Memory B cell (primary cell): Measurements from ENCODE around the gene LSM14A.

Experiments
- ATAC-seq: fragments of 150-1000 bp; cut with Tn5 transposase; 2 replicates; pipeline ENCODE4 v1.10.0; 2021; ENCODE audit warnings: low read depth, mild to moderate bottlenecking, moderate library complexity
- DNase-seq, 2 donors: peaks; one replicate each; pipeline ENCODE4 v3.0.0; 2022; ENCODE audit warnings: low spot score in 2 of 2
- H3K27ac Mint-ChIP-seq: one replicate; pipeline ENCODE4 v1.8.0; 2022; ENCODE audit warnings: mild to moderate bottlenecking, moderate library complexity, mixed read lengths
- H3K27me3 Mint-ChIP-seq: one replicate; pipeline ENCODE4 v1.8.0; 2022; ENCODE audit warnings: mixed read lengths
- H3K36me3 Mint-ChIP-seq: one replicate; pipeline ENCODE4 v1.8.0; 2022; ENCODE audit warnings: mild to moderate bottlenecking, mixed read lengths
- H3K4me1 Mint-ChIP-seq: one replicate; pipeline ENCODE4 v1.8.0; 2022; ENCODE audit warnings: mixed read lengths
- H3K4me3 Mint-ChIP-seq: one replicate; pipeline ENCODE4 v1.8.0; 2022; ENCODE audit warnings: mild to moderate bottlenecking, moderate library complexity, mixed read lengths
- H3K9me3 Mint-ChIP-seq: one replicate; pipeline ENCODE4 v1.8.0; 2022; ENCODE audit warnings: mixed read lengths

Gene LSM14A

GRCh38 chr19:34217952-34218817 is 45.9 kb downstream of the LSM14A start:
- Mint-ChIP-seq H3K36me3 (peaks cover 26% of the 10 kb centered on the region), H3K27ac (peak overlapping the region; percentile 77), H3K4me3 (peak overlapping the region; percentile 15), H3K4me1 (peaks cover 12% of the 10 kb centered on the region), H3K27me3 (no peaks in the 10 kb centered on the region), H3K9me3 (no peaks in the 10 kb centered on the region)
- DNase-seq: no peak
- peak; percentile 80 for ATAC-seq

GRCh38 chr19:34218818-34219164 is 46.5 kb downstream of the LSM14A start:
- Mint-ChIP-seq H3K4me3 (no peak overlapping the region), H3K27me3 (no peaks in the 10 kb centered on the region), H3K4me1 (peaks cover 15% of the 10 kb centered on the region), H3K36me3 (peaks cover 30% of the 10 kb centered on the region), H3K27ac (peak overlapping the region; percentile 77), H3K9me3 (no peaks in the 10 kb centered on the region)
- no peak for ATAC-seq
- DNase-seq: no peak

- Mint-ChIP-seq H3K27ac (peak overlapping the region; percentile 50), H3K4me3 (no peak overlapping the region), H3K4me1 (peaks cover 15% of the 10 kb centered on the region), H3K27me3 (no peaks in the 10 kb centered on the region), H3K36me3 (peaks cover 31% of the 10 kb centered on the region), H3K9me3 (no peaks in the 10 kb centered on the region)
- ATAC-seq (peak; percentile 63), DNase-seq (peak; percentile 57 to 62)
Measured at GRCh38 chr19:34220472-34221063, 48.3 kb downstream of the LSM14A start.

- H3K36me3 Mint-ChIP-seq: peaks cover 31% of the 10 kb centered on the region
- H3K4me1 Mint-ChIP-seq: peaks cover 15% of the 10 kb centered on the region
- H3K27ac Mint-ChIP-seq: no peak overlapping the region
- H3K4me3 Mint-ChIP-seq: no peak overlapping the region
- H3K9me3 Mint-ChIP-seq: no peaks in the 10 kb centered on the region
- DNase-seq (no peak), ATAC-seq (no peak)
- no peaks in the 10 kb centered on the region for H3K27me3 Mint-ChIP-seq
Measured at GRCh38 chr19:34222386-34222785, 50.1 kb downstream of the LSM14A start.

- H3K27ac Mint-ChIP-seq: peak overlapping the region; percentile 49
- H3K4me1 Mint-ChIP-seq: peaks cover 7% of the 10 kb centered on the region
- no peak overlapping the region for H3K4me3 Mint-ChIP-seq
- ATAC-seq: no peak
- no peaks in the 10 kb centered on the region for H3K9me3 Mint-ChIP-seq
- peaks cover 29% of the 10 kb centered on the region for H3K36me3 Mint-ChIP-seq
- H3K27me3 Mint-ChIP-seq: no peaks in the 10 kb centered on the region
- DNase-seq: no peak
Measured at GRCh38 chr19:34224996-34225658, 52.8 kb downstream of the LSM14A start.

- Mint-ChIP-seq H3K4me1 (peaks cover 3% of the 10 kb centered on the region), H3K36me3 (peaks cover 29% of the 10 kb centered on the region), H3K4me3 (no peak overlapping the region), H3K27me3 (no peaks in the 10 kb centered on the region), H3K9me3 (no peaks in the 10 kb centered on the region), H3K27ac (peak overlapping the region; percentile 28)
- DNase-seq (no peak), ATAC-seq (no peak)
Measured at GRCh38 chr19:34225659-34226015, 53.3 kb downstream of the LSM14A start.

GRCh38 chr19:34226036-34226435 is 53.7 kb downstream of the LSM14A start:
- ATAC-seq: no peak
- peaks cover 29% of the 10 kb centered on the region for H3K36me3 Mint-ChIP-seq
- DNase-seq: no peak
- H3K4me3 Mint-ChIP-seq: no peak overlapping the region
- no peaks in the 10 kb centered on the region for H3K9me3 Mint-ChIP-seq
- peak overlapping the region; percentile 28 for H3K27ac Mint-ChIP-seq
- peaks cover 2% of the 10 kb centered on the region for H3K4me1 Mint-ChIP-seq
- no peaks in the 10 kb centered on the region for H3K27me3 Mint-ChIP-seq

GRCh38 chr19:34228347-34228746 is 56.0 kb downstream of the LSM14A start:
- no peak for DNase-seq
- H3K27ac Mint-ChIP-seq: no peak overlapping the region
- no peaks in the 10 kb centered on the region for H3K9me3 Mint-ChIP-seq
- H3K36me3 Mint-ChIP-seq: peaks cover 17% of the 10 kb centered on the region
- H3K4me1 Mint-ChIP-seq: peaks cover 9% of the 10 kb centered on the region
- ATAC-seq: no peak
- H3K27me3 Mint-ChIP-seq: no peaks in the 10 kb centered on the region
- H3K4me3 Mint-ChIP-seq: no peak overlapping the region

- H3K27ac Mint-ChIP-seq: no peak overlapping the region
- peaks cover 15% of the 10 kb centered on the region for H3K36me3 Mint-ChIP-seq
- DNase-seq (no peak), ATAC-seq (no peak)
- no peak overlapping the region for H3K4me3 Mint-ChIP-seq
- H3K27me3 Mint-ChIP-seq: no peaks in the 10 kb centered on the region
- H3K9me3 Mint-ChIP-seq: no peaks in the 10 kb centered on the region
- peaks cover 7% of the 10 kb centered on the region for H3K4me1 Mint-ChIP-seq
Measured at GRCh38 chr19:34228762-34229161, 56.5 kb downstream of the LSM14A start.

GRCh38 chr19:34229721-34230120 is 57.4 kb downstream of the LSM14A start:
- Mint-ChIP-seq H3K4me1 (peaks cover 7% of the 10 kb centered on the region), H3K27me3 (no peaks in the 10 kb centered on the region), H3K4me3 (no peak overlapping the region), H3K27ac (peak overlapping the region; percentile 75), H3K36me3 (peaks cover 12% of the 10 kb centered on the region), H3K9me3 (no peaks in the 10 kb centered on the region)
- DNase-seq (no peak), ATAC-seq (no peak)

GRCh38 chr19:34230820-34231219 is 58.5 kb downstream of the LSM14A start:
- H3K9me3 Mint-ChIP-seq: peaks cover 5% of the 10 kb centered on the region
- DNase-seq (no peak), ATAC-seq (no peak)
- H3K27me3 Mint-ChIP-seq: no peaks in the 10 kb centered on the region
- no peak overlapping the region for H3K4me3 Mint-ChIP-seq
- peaks cover 14% of the 10 kb centered on the region for H3K36me3 Mint-ChIP-seq
- peaks cover 7% of the 10 kb centered on the region for H3K4me1 Mint-ChIP-seq
- H3K27ac Mint-ChIP-seq: peak overlapping the region; percentile 75

GRCh38 chr19:34231439-34231838 is 59.1 kb downstream of the LSM14A start:
- no peaks in the 10 kb centered on the region for H3K27me3 Mint-ChIP-seq
- no peak for DNase-seq
- H3K4me1 Mint-ChIP-seq: peaks cover 7% of the 10 kb centered on the region
- peaks cover 5% of the 10 kb centered on the region for H3K9me3 Mint-ChIP-seq
- H3K36me3 Mint-ChIP-seq: peaks cover 14% of the 10 kb centered on the region
- H3K4me3 Mint-ChIP-seq: no peak overlapping the region
- no peak for ATAC-seq
- H3K27ac Mint-ChIP-seq: no peak overlapping the region

- no peaks in the 10 kb centered on the region for H3K27me3 Mint-ChIP-seq
- H3K9me3 Mint-ChIP-seq: peaks cover 5% of the 10 kb centered on the region
- DNase-seq: no peak
- peak overlapping the region; percentile 9 for H3K27ac Mint-ChIP-seq
- no peak overlapping the region for H3K4me3 Mint-ChIP-seq
- H3K36me3 Mint-ChIP-seq: peaks cover 9% of the 10 kb centered on the region
- peaks cover 7% of the 10 kb centered on the region for H3K4me1 Mint-ChIP-seq
- no peak for ATAC-seq
Measured at GRCh38 chr19:34232566-34233481, 60.5 kb downstream of the LSM14A start.
